NCI-H2107 treated with DMSO at 0.1 percent for 48 hours (cell line): ENCODE measurements around the gene CDH23.
"Not testable (repeated sequence)": the region's sequence is repeated elsewhere in the genome, so short reads cannot be mapped to it uniquely, and the experiment has no call there.

Experiments used
- DNase-seq: peaks from one replicate; lab custom pipeline; 2025; ENCODE audit not compliant: unreplicated experiment; lab: John Stamatoyannopoulos, UW

Gene CDH23

DNA sequence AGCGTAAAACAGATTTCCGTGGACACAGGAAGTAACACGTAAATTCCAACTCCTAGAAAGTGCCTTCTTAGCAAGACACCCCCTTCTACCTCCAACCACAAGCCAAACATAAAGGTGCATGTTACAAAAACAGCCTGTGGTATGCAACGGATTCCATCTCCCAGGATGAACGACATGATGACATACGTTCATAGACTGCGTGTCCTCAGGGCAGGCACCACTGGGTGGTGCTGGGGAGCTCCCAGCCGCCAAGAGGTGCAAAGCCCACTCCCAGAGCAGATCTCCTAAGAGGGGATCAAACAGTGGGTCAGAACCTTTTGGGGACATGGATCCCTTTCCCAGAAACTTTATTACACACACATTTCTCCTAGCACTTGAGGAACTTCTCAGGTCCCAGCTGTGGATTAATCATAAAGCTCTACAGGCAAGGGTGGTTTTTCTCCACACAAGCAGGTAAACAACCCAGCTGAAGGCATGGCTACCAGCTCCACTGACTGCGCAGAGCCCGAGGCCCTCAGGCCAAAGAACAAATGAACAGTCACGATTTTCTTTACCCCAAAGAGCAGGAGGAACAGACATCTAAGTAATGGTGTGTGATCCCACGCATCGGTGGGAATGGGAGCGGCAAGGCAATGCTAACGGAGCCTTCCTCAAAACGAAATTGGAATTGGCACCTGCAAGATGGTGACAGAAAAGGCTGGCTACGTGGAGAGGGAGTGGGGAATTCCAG lies 440.5 kb downstream of the CDH23 start:
- no peak for DNase-seq

DNA sequence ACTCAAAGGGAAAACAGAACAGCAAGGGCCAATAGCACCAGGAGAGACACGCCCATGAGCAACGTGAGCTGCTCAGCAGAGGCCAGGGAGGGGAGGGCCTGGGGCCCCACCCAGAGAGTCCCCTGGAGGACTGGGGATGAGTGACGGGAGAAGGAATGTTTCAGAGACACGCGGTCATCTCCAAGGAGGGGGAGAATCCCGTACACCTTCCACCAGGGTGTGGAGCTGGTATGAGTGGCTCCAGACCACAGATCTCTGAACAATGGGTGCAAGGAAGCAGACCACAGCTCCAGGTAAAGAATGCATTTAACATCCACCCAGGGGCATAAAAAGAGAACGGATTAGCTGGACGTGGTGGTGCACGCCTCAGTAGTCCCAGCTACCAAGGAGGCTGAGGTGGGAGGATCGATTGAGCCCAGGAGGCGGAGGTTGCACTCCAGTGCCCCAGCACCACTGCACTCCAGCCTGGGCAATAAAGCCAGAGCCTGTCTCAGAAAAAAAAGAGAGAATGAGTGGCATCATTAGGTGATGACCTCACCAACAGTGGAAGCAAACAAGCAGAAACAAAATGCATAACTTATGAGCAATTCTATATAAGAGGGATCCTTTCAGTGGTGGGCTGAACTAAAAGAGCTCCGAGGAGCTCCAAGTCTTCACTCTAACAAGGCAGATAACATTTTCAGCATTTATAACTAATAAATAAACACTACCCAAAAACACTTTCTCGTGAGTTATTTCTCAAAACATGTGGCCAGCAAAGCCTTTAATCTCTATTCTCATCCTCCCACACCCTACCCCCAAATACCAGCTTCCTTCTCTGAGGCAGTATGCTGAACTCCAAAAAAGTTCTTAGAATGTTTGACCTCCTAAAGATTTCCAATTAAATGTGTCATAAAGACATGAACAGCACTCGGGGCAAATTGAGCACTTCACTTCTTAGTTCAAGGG lies 441.8 kb downstream of the CDH23 start:
- no peak for DNase-seq

GRCh38 chr10:71840177-71840957 lies 443.6 kb downstream of the CDH23 start:
- DNase-seq = peak; percentile 62

- DNase-seq = no peak
Observed at GRCh38 chr10:71840958-71841335, 444.2 kb downstream of the CDH23 start.

- DNase-seq = no peak
Observed at GRCh38 chr10:71842422-71842821, 445.7 kb downstream of the CDH23 start.

DNA sequence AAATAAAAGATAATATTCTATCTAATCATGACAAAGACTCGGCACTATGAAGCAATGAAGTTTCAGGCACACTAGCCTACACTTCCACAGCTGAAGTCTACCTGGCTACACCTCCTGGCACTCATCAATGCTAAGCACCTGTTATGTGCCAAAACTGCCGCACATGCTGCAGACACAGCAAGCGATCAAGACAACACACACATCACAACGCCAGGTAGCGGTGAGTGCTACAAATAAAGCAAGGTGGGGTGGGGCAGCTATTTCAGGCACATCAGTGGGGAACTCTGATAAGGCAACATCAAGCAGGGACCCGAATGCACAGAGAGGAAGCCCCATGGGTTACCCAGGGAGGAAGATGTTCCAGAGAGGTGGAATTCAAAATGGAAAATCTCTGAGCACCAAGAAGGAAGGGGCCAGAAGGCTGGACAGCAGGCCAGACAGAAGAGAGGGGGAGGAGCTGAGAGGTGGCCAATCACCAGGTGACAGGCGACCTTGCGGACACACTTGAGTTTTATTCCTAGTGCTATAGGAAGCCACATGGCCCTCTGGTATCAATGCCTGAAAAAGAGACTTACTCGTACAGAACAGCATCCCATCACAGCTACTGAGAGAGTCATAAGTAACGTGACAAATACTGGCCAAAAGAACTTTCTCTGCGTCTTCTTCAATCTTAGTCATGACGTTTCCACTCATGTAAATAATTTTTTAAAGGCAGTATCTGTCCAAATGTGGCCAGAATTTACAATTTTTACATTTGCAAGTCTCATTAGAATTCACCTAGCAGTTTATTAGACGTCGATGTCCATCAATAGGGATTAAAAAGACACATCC lies 446.4 kb downstream of the CDH23 start:
- no peak for DNase-seq

GRCh38 chr10:71844084-71844483 lies 447.4 kb downstream of the CDH23 start:
- DNase-seq = no peak

- no peak for DNase-seq
Observed at GRCh38 chr10:71844695-71845094, 448.0 kb downstream of the CDH23 start.

DNA sequence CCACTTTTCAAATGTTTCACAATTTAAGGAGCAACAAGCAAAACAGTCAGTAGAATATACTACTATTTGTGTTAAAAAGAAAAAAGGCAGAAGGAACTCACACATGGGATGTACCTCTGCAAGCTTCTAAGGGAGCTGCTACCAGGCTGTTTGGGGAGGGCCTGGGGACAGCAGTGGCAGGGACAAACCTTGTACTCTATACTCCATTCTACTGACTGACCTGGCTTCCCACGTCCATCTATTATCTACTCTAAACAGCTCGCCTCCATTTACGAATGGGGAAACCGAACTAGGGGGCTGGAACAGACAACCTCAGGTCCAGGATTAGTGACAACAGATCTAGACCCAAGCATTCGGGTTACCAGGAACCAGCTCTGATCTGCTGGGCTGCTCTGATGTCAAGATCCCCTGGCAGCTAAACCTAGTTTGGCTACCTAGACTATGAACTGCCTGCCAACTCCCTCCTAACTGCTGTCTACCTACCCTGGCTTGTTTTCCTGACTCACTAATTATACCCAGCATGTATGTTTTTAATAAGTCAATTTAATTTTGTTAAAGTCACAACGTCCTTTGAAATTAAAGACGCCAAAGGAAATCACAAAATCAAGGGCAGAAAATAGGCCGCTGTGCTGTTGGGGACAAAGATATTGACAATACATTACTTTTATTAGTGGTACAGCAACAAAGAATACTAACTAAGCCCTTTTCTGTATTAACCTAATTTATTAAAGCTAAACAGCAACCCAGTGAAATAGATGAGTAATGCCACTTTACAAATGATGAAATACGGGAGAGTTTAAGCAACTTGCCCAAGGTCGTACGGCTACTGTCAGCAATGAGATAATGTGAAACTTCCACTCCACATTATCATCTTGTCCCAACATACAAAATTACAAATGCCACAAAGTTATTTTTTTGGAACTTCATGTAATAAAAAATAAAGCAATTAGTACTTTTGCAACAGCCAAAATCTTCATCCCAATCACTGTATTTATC lies 449.0 kb downstream of the CDH23 start:
- no peak for DNase-seq

DNA sequence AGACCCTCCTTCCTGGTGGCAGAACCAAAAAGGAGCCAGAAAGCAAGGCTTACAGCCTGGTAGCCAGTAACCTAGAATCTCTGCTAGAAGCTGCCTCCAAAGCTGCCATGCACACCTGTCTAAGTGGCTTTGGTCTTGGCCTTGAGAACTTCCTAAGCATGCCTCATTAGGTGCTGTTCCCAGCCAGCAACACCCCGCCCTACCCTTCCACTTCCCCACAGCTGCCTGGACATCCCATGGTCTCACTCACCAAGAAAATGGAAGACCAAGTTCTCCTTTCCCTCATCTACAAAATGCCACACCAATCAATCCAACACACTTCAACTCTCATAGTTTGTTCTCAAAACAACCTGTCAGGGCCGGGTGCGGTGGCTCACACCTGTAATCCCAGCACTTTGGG lies 450.1 kb downstream of the CDH23 start:
- no peak for DNase-seq

GRCh38 chr10:71847418-71847817 lies 450.7 kb downstream of the CDH23 start:
- no peak for DNase-seq

- no peak for DNase-seq
Observed at GRCh38 chr10:71848325-71849275, 451.9 kb downstream of the CDH23 start.

- DNase-seq = no peak
Observed at GRCh38 chr10:71849461-71849908, 452.8 kb downstream of the CDH23 start.

DNA sequence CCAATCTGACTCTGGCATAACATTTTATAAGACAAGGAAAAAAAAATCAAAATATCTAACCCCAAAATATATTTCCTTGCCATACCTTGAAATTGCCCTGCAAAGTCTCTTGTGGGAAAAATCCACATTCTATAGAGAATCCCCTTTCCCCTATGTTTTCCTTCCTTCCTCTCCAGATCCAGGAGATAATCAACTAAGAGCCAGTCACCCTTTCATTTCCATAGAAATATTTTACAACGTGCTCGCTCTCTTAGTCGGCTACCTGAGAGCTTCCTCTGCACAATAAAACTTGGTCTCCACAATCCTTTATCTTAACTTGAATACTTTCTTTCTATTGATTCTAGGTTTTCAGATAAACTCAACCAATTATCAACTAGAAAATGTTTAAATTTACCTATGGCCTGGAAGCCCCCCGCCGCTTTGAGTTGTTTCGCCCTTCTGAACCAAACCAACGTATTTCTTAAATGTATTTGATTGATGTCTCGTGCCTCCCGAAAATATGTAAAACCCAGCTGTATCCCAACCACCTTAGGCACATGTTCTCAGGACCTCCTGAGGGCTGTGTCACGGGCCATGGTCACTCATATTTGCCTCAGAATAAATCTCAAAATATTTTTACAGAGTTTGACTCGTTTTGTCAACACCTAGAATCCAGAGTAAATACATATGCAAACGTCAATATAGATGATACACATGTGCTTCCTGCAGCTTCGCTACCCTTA lies 453.5 kb downstream of the CDH23 start:
- no peak for DNase-seq

- DNase-seq = peak; percentile 82
Observed at GRCh38 chr10:71850743-71851464, 454.2 kb downstream of the CDH23 start, which contains the start of gene PSAP. PSAP (minus strand) TSS chr10:71851251; CDS start chr10:71851221, 30 bp downstream.

- not testable (repeated sequence) for DNase-seq
Observed at GRCh38 chr10:71851465-71852095, 454.9 kb downstream of the CDH23 start.
